A549 (cell line): ENCODE measurements around the gene KCNC2. TPM values are rescaled to one million over a fixed set of nuclear protein-coding genes. Genes with fewer than 3 reads are reported as not detected.

Experiments used
- ATAC-seq, 2 experiments: fragments of 200-7000 bp in 1 of 2; fragments of >200 bp in 1 of 2; cut with Nextera tagmentation in 1 of 2; cut with Tn5 transposase in 1 of 2; 3 replicates each; pipeline versions ENCODE4 v1.8.0 to v1.9.1; 2018 to 2020; ENCODE audit warnings: mild to moderate bottlenecking in 1 of 2, moderate library complexity in 1 of 2
- CTCF ChIA-PET: fragments of 300-600 bp; sonication (Branson Sonifier 250); formaldehyde crosslinking; extraction: SDS; loops from one replicate; lab custom pipeline; 2021; ENCODE audit warnings: antibody characterized with exemption, inconsistent platforms; lab: Yijun Ruan, JAX
- POLR2A ChIA-PET: fragments of 350-600 bp; formaldehyde crosslinking; extraction: SDS; loops from one replicate; lab custom pipeline; 2021; ENCODE audit warnings: antibody characterized with exemption, inconsistent platforms; lab: Yijun Ruan, JAX
- DNase-seq, 2 experiments: peaks; one replicate each; pipeline versions ENCODE4 v3.0.0 to v3.0.0-alpha.2; 2011 to 2016; ENCODE audit warnings: low read depth in 1 of 2, low spot score in 1 of 2
- FAIRE-seq: peaks from 2 replicates; lab custom pipeline; 2011; peaks lifted over from hg19 to GRCh38; lab: Jason Lieb, UNC
- H3K27ac ChIP-seq, 2 experiments: fragments of >200 bp; sonication (Bioruptor Twin); formaldehyde crosslinking; 3 replicates each; pipeline ENCODE4 v1.5.1; 2016 to 2017
- H3K4me1 ChIP-seq: fragments of >200 bp; sonication (Bioruptor Twin); formaldehyde crosslinking; 3 replicates; pipeline ENCODE4 v1.6.1; 2016
- H3K4me2 ChIP-seq: fragments of >200 bp; sonication (Bioruptor Twin); formaldehyde crosslinking; 3 replicates; pipeline ENCODE4 v1.6.1; 2016
- H3K4me3 ChIP-seq: fragments of >200 bp; sonication (Bioruptor Twin); formaldehyde crosslinking; 3 replicates; pipeline ENCODE4 v1.5.1; 2016
- H3K9me3 ChIP-seq: fragments of >200 bp; sonication (Bioruptor Twin); formaldehyde crosslinking; 3 replicates; pipeline ENCODE4 v1.6.1; 2016
- ATOH8 ChIP-seq: fragments of 250-450 bp; sonication (Bioruptor Pico); IDR thresholded peaks from 2 replicates; pipeline ENCODE4 v1.5.0; 2020; ENCODE audit warnings: low read depth, mild to moderate bottlenecking, moderate library complexity
- CHD2 ChIP-seq: fragments of 150-350 bp; IDR thresholded peaks from 2 replicates; pipeline ENCODE4 v1.6.1; 2014; ENCODE audit warnings: low read length; ENCODE audit not compliant: partially characterized antibody
- CHD4 ChIP-seq: fragments of 200-600 bp; sonication (generic); IDR thresholded peaks from 2 replicates; pipeline ENCODE4 v1.6.1; 2016; ENCODE audit warnings: antibody characterized with exemption, mild to moderate bottlenecking, borderline replicate concordance
- FOSL2 ChIP-seq, 2 experiments: fragments of 450-650 bp in 1 of 2; fragments of >200 bp in 1 of 2; sonication (Bioruptor Twin) in 1 of 2; formaldehyde crosslinking; IDR thresholded peaks; 2 replicates each; pipeline versions ENCODE4 v1.5.0 to v1.6.1; 2016 to 2020; ENCODE audit warnings: mild to moderate bottlenecking in 1 of 2, moderate library complexity in 1 of 2
- HES2 ChIP-seq: fragments of >200 bp; sonication (Bioruptor Twin); formaldehyde crosslinking; IDR thresholded peaks from 2 replicates; pipeline ENCODE4 v1.6.1; 2016
- HMGXB4 ChIP-seq: fragments of 250-450 bp; sonication (Bioruptor Pico); IDR thresholded peaks from 2 replicates; pipeline ENCODE4 v1.5.0; 2021; ENCODE audit warnings: mild to moderate bottlenecking, moderate library complexity, borderline replicate concordance
- HOXB13 ChIP-seq: fragments of 250-450 bp; sonication (Bioruptor Pico); IDR thresholded peaks from 2 replicates; pipeline ENCODE4 v1.5.0; 2020; ENCODE audit warnings: low read depth, mild to moderate bottlenecking, moderate library complexity
- JUN ChIP-seq, 2 experiments: fragments of >200 bp; sonication (Bioruptor Twin); formaldehyde crosslinking; IDR thresholded peaks; 2 replicates in 1 of 2; 3 replicates in 1 of 2; pipeline ENCODE4 v1.6.1; 2016 to 2017
- JUNB ChIP-seq: fragments of >200 bp; sonication (Bioruptor Twin); formaldehyde crosslinking; IDR thresholded peaks from 2 replicates; pipeline ENCODE4 v1.6.1; 2016
- KDM1A ChIP-seq: fragments of 200-600 bp; sonication (generic); IDR thresholded peaks from 2 replicates; pipeline ENCODE4 v1.6.1; 2016; ENCODE audit warnings: low read depth, mild to moderate bottlenecking
- MAFK ChIP-seq: fragments of 450-650 bp; IDR thresholded peaks from 2 replicates; pipeline ENCODE4 v1.6.1; 2014; ENCODE audit not compliant: partially characterized antibody
- MAX ChIP-seq: IDR thresholded peaks from 2 replicates; pipeline ENCODE4 v1.6.1; 2012
- MAZ ChIP-seq: fragments of 150-350 bp; IDR thresholded peaks from 2 replicates; pipeline ENCODE4 v1.6.1; 2014; ENCODE audit warnings: antibody characterized with exemption, low read depth, low read length, borderline replicate concordance
- NPAS2 ChIP-seq: fragments of 250-450 bp; sonication (Bioruptor Pico); IDR thresholded peaks from 2 replicates; pipeline ENCODE4 v1.8.0; 2022; ENCODE audit warnings: mild to moderate bottlenecking, moderate library complexity, borderline replicate concordance
- NR3C1 ChIP-seq: fragments of >200 bp; sonication (Bioruptor Twin); formaldehyde crosslinking; IDR thresholded peaks from 3 replicates; pipeline ENCODE4 v1.6.1; 2017
- RARB ChIP-seq: fragments of 250-450 bp; sonication (Bioruptor Pico); IDR thresholded peaks from 2 replicates; pipeline ENCODE4 v1.8.0; 2021; ENCODE audit warnings: mild to moderate bottlenecking, moderate library complexity
- RCOR1 ChIP-seq: fragments of 150-350 bp; IDR thresholded peaks from 2 replicates; pipeline ENCODE4 v1.6.1; 2014; ENCODE audit warnings: antibody characterized with exemption, low read length, low read depth
- SMC3 ChIP-seq: fragments of >200 bp; sonication (Bioruptor Twin); formaldehyde crosslinking; IDR thresholded peaks from 3 replicates; pipeline ENCODE4 v1.6.1; 2018; ENCODE audit warnings: inconsistent platforms
- SREBF2 ChIP-seq: fragments of 450-650 bp; IDR thresholded peaks from 2 replicates; pipeline ENCODE4 v1.6.1; 2014; ENCODE audit warnings: mild to moderate bottlenecking, moderate library complexity
- USF2 ChIP-seq: fragments of 450-650 bp; IDR thresholded peaks from 2 replicates; pipeline ENCODE4 v1.6.1; 2014; ENCODE audit warnings: antibody characterized with exemption
- ZC3H11A ChIP-seq: fragments of 450-650 bp; IDR thresholded peaks from 2 replicates; pipeline ENCODE4 v1.6.1; 2014; ENCODE audit warnings: antibody characterized with exemption, mild to moderate bottlenecking
- ZFP36 ChIP-seq: fragments of 450-650 bp; IDR thresholded peaks from 2 replicates; pipeline ENCODE4 v1.6.1; 2014; ENCODE audit warnings: borderline replicate concordance; ENCODE audit not compliant: partially characterized antibody
- ZSCAN20 ChIP-seq: fragments of 250-450 bp; sonication (Bioruptor Pico); IDR thresholded peaks from 2 replicates; pipeline ENCODE4 v1.8.0; 2022; ENCODE audit warnings: mild to moderate bottlenecking, moderate library complexity
- WGBS: methylation state at CpG from one replicate; pipeline ENCODE4 v1.1.6; 2017; ENCODE audit errors: missing lambda C conversion rate; 5-methylcytosine and 5-hydroxymethylcytosine counted together
- polyA plus RNA-seq, 4 experiments: library from polyadenylated mRNA; depleted of rRNA in 3 of 4; stranded (reverse); fragments of >200 nt; fragmentation: RNase III in 1 of 4; extraction: RNeasy Plus Mini Kit Qiagen cat#74134 plus additional on column Dnase treatment in 1 of 4; gene quantifications; 2 replicates in 3 of 4; 3 replicates in 1 of 4; pipeline ENCODE4 v1.2.3, GENCODE V29; 2011 to 2017

The KCNC2 gene
- polyA plus RNA-seq, 2 of the 4 experiments (the other 2 are of a cell fraction), result not detected

DNA sequence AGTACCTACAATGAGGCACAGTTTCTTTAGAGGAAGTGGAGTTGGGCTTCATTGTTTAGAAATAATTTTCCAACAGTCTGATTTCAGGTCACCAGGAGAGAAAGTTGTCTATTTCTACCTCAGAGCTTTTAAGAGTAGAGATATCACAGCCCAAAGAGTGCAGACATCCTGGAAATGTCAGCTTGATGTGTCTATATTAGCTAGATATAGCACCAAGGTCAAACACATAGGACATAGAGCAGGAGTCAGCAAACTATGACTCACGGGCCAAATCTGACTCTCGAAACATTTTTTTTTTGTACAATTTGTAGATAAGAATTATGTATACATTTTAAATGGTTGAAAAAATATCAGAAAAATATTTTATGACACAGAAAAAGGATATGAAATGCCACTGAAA lies 53.7 kb downstream of the KCNC2 start:
- ATAC-seq, result no peak
- no peak overlapping the region for H3K27ac ChIP-seq
- POLR2A ChIA-PET, result no interaction called here
- H3K9me3 ChIP-seq, result no peaks in the 10 kb centered on the region
- no peaks in the 10 kb centered on the region for H3K4me1 ChIP-seq
- 59% methylated on average over 2 of the region's 2 CpGs for WGBS
- no peak for TF ChIP-seq MAX
- no peak for TF ChIP-seq JUN (IDR thresholded peaks at IDR 0.05)
- no peak for TF ChIP-seq FOSL2 (IDR thresholded peaks at IDR 0.05)
- TF ChIP-seq FOSL2 (CRISPR knock-in tag; IDR thresholded peaks at IDR 0.05), result no peak
- TF ChIP-seq JUNB, result no peak
- no peak for TF ChIP-seq ATOH8 (CRISPR knock-in tag)
- FAIRE-seq, result no peak
- no peak overlapping the region for H3K4me2 ChIP-seq
- H3K4me3 ChIP-seq, result no peak overlapping the region
- CTCF ChIA-PET, result no interaction called here
- DNase-seq, result no peak

DNA sequence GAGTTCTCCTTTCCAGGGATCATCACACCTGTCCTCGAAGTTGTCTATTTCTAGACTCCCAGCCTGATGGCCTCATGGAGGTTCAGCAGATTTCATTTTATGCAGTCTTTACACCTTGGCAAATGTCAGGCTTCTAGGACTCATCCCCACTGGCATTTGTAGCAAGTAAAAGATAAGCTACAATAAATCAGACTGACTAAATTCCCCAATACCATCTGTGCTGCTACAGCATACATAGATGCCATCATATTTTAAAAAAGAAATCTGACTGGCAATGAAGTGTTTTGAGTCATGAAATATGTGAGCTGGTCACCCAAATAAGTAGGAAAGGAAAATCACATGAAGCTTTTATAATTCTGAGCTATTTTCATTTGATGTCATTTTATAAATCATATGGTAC lies 55.3 kb downstream of the KCNC2 start:
- WGBS, result 8% methylated on average over 1 of the region's 1 CpG
- FAIRE-seq, result no peak
- no peak overlapping the region for H3K4me2 ChIP-seq
- no peak for DNase-seq
- no peaks in the 10 kb centered on the region for H3K4me1 ChIP-seq
- no peak for ATAC-seq
- no peak overlapping the region for H3K4me3 ChIP-seq
- POLR2A ChIA-PET, result no interaction called here
- CTCF ChIA-PET, result no interaction called here
- H3K9me3 ChIP-seq, result no peaks in the 10 kb centered on the region
- TF ChIP-seq CHD4 (no peak), MAZ (no peak), FOSL2 (IDR thresholded peaks at IDR 0.05) (no peak), FOSL2 (CRISPR knock-in tag; IDR thresholded peaks at IDR 0.05) (no peak), KDM1A (no peak), HES2 (no peak), RCOR1 (no peak), SMC3 (no peak), CHD2 (no peak), USF2 (no peak), SREBF2 (no peak)
- H3K27ac ChIP-seq, result no peak overlapping the region

DNA sequence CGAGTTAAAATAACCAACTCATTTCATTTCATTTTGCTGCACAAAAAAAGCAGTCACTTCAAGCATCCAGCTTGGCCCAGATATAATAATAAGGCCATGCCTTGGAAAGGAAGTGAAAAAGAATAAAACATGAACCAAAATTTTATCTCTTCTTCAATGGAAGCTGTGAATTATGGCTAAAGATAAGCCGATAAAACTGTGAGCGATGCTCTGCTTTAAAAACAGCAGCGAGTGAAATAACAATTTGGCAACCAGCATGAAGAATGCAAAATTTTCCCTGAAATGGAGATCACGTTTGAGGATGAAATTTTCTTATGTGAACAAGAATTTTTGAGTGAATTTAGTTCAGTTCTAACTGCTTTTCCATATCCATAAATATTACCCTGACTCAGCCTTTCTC lies 70.4 kb downstream of the KCNC2 start:
- 63% methylated on average over 5 of the region's 5 CpGs for WGBS
- ChIA-PET CTCF (no interaction called here), POLR2A (no interaction called here)
- Histone ChIP-seq H3K4me2 (no peak overlapping the region), H3K9me3 (no peaks in the 10 kb centered on the region), H3K27ac (no peak overlapping the region), H3K4me1 (no peaks in the 10 kb centered on the region), H3K4me3 (no peak overlapping the region)
- ATAC-seq (no peak), DNase-seq (no peak), FAIRE-seq (no peak)
- TF ChIP-seq MAX (no peak), MAFK (peak; percentile 15)

GRCh38 chr12:75137896-75138295 lies 71.7 kb downstream of the KCNC2 start:
- TF ChIP-seq ZFP36, result no peak
- TF ChIP-seq NPAS2 (CRISPR knock-in tag), result no peak
- TF ChIP-seq SMC3, result no peak
- TF ChIP-seq ZSCAN20 (CRISPR knock-in tag), result no peak
- TF ChIP-seq RARB (CRISPR knock-in tag), result no peak
- no peak for TF ChIP-seq HMGXB4 (CRISPR knock-in tag)
- TF ChIP-seq ZC3H11A, result no peak
- TF ChIP-seq HOXB13, result no peak
- no peak for TF ChIP-seq RCOR1
- no peak for TF ChIP-seq NR3C1
- TF ChIP-seq USF2, result no peak
- H3K4me1 ChIP-seq, result no peaks in the 10 kb centered on the region
- POLR2A ChIA-PET, result no interaction called here
- H3K4me3 ChIP-seq, result no peak overlapping the region
- H3K4me2 ChIP-seq, result no peak overlapping the region
- H3K9me3 ChIP-seq, result no peaks in the 10 kb centered on the region
- no peak overlapping the region for H3K27ac ChIP-seq
- ATAC-seq (no peak), DNase-seq (no peak), FAIRE-seq (no peak)
- CTCF ChIA-PET, result no interaction called here
